Measurements from ENCODE around the gene GPRC5A.

The GPRC5A gene

DNA sequence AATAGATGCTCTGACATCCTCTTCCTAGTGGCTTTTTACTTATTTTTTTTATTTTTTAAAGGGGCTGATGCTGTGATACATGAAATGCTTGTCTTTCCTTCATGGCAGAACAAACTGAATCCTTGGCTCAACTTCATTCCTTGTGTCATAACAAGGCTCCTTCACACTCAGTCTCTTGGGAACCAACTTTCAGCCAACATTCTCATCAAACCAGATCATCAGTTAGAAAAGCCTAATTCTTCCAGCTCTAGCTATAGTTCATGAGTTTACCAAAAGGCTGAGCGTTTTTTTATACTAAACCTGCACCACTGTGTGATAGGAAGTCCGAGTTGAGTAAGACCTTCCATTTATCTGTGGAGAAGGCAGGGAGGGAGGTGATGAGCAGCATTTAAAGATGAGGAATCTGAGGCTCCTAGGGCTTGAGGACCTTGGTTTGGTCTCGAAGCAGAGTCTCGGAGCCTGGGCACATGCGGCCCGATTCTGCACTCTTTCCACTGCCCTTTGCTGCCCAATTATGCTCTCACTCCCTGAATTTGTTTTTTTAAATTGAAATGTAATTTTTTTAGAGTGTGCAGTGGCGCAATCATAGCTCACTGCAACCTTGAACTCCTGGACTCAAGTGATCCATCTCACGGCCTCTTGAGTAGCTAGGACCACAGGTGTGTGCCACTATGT lies 52.4 kb downstream of the GPRC5A start:
- H2AFZ ChIP-seq (ENCODE audit: low read depth, low read length): no peak overlapping the region

DNA sequence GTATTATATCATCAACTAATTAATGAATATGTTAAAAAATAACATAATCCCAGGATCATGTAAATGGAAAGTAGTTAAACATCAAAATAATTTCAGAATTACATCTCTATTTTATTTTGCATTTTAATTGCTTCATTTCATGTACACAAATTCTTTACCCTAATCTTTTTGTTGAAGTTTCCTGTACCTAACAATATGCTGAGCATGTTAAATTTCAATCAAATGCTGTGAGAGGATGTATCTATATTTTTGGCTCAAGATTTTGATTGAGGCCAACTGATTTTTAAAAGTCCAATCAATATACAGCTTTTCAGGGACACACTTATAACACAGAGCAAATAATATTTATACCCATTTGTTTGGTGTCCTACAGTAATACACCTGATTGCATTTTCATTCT lies 54.2 kb downstream of the GPRC5A start:
- H2AFZ ChIP-seq (ENCODE audit: low read depth, low read length): no peak overlapping the region
- no peaks in the 10 kb centered on the region for H3K36me3 ChIP-seq (ENCODE audit: insufficient read depth, low read length)
- no peaks in the 10 kb centered on the region for H3K4me1 ChIP-seq (ENCODE audit: insufficient read depth, low read length)
- no peak overlapping the region for H3K4me3 ChIP-seq (ENCODE audit: low read length)
- H3K9me3 ChIP-seq (ENCODE audit: low read length): no peaks in the 10 kb centered on the region
- peaks cover 3% of the 10 kb centered on the region for H3K27me3 ChIP-seq (ENCODE audit: insufficient read depth, low read length)

More for the DNA sequence above, 52.4 kb downstream of the GPRC5A start:
- Histone ChIP-seq H3K4me1 (ENCODE audit: insufficient read depth, low read length) (no peaks in the 10 kb centered on the region), H3K36me3 (ENCODE audit: insufficient read depth, low read length) (no peaks in the 10 kb centered on the region), H3K27me3 (ENCODE audit: insufficient read depth, low read length) (peaks cover 3% of the 10 kb centered on the region), H3K9me3 (ENCODE audit: low read length) (no peaks in the 10 kb centered on the region), H3K4me3 (ENCODE audit: low read length) (no peak overlapping the region)

DNA sequence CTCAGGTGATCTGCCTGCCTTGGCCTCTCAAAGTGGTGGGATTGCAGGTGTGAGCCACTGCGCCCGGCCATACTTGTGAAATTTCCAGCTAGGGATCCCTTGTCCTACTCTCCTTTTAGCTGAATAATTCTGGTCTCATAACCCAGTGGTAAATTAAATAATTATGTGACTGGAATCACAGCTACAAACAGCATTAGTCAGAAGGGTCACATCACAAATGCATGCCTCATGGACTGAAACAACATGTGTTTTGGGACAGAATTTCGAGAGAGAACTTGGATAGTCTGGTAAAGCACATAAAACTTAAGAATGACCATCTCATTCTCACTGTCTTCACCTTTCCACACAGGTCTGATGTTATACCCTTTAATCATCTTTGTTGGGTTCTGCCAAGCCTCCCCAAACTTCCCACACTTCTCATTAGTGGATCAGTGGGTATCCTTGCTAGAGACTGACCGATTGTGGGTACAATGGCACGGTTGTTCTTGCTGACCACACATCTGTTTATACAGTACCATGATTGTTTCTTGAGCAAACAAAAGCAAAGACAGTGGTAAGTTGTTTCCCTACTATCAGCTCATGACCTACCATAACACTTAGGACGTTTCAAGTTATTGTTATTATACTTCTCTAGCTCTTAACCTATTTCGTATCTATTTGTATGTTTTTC lies 55.5 kb downstream of the GPRC5A start:
- Histone ChIP-seq H3K27me3 (ENCODE audit: insufficient read depth, low read length) (peaks cover 3% of the 10 kb centered on the region), H3K4me3 (ENCODE audit: low read length) (no peak overlapping the region), H3K36me3 (ENCODE audit: insufficient read depth, low read length) (no peaks in the 10 kb centered on the region), H3K4me1 (ENCODE audit: insufficient read depth, low read length) (no peaks in the 10 kb centered on the region), H3K9me3 (ENCODE audit: low read length) (no peaks in the 10 kb centered on the region), H2AFZ (ENCODE audit: low read depth, low read length) (no peak overlapping the region)

DNA sequence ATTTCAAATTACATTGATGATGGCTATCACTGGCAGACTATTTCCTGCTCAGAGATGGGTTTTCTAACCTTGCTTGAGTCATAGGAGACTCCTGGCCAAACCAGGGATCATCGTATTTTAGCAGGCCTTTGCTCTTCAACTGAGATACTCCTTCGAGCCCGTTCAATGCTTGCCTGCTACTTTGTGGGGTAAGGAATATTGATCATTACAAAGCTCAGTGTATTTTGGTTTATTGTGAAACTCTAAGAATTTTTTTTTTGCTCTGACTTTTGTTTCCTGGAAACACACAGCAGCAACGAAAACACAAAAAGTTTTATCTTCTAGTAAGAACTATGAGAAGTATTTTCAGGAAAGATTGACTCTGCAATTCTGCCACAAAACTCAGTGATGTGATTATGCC lies 56.5 kb downstream of the GPRC5A start:
- Histone ChIP-seq H2AFZ (ENCODE audit: low read depth, low read length) (no peak overlapping the region), H3K36me3 (ENCODE audit: insufficient read depth, low read length) (no peaks in the 10 kb centered on the region), H3K27me3 (ENCODE audit: insufficient read depth, low read length) (peaks cover 3% of the 10 kb centered on the region), H3K9me3 (ENCODE audit: low read length) (no peaks in the 10 kb centered on the region), H3K4me3 (ENCODE audit: low read length) (no peak overlapping the region), H3K4me1 (ENCODE audit: insufficient read depth, low read length) (no peaks in the 10 kb centered on the region)

DNA sequence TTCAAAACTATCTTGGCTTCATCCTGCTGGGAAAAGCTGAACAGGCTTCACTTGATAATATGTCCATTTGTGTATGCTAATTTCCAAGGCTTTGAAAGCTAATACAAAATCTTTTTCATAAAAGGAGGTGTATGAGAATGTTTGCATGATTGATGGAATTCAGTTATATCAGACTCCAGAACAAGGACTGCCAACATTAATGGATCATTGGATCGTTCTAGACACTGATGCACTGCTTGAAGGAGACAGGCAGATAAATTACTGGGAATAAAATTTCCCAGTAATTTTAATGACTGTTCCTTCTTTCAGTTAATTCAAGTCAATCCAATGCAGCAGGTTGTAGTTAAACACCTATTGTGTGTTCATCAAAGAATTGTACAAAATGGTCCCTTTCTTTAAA lies 60.1 kb downstream of the GPRC5A start:
- H3K4me1 ChIP-seq (ENCODE audit: insufficient read depth, low read length): no peaks in the 10 kb centered on the region
- H3K9me3 ChIP-seq (ENCODE audit: low read length): no peaks in the 10 kb centered on the region
- no peak overlapping the region for H3K4me3 ChIP-seq (ENCODE audit: low read length)
- H2AFZ ChIP-seq (ENCODE audit: low read depth, low read length): no peak overlapping the region
- no peaks in the 10 kb centered on the region for H3K36me3 ChIP-seq (ENCODE audit: insufficient read depth, low read length)
- peaks cover 7% of the 10 kb centered on the region for H3K27me3 ChIP-seq (ENCODE audit: insufficient read depth, low read length)

DNA sequence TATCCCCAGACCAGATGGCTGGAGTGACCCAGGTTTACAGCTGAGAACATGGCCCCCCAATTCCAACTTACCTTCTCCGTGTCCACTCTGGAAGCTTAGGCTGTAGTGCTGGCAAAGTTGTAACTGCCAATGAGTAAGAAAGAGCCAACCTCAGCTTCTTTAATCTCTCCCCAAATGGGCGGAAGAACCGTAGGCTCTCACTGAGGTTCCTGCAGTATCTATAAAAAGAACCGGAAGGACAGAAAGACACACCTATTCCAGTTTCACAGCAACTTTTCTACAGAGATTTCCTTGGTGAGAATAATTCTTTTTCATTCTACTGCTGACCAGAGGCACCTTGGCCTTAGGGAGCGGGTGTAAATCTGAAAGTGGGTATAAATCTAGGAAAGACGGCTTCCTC lies 60.7 kb downstream of the GPRC5A start, which contains the start of gene GPRC5D:
TSS of gene GPRC5D (minus strand) at position 135 of the 400 bp plus-strand sequence. CDS start 1,786 bp downstream, outside the sequence.
- Histone ChIP-seq H3K27me3 (ENCODE audit: insufficient read depth, low read length) (peaks cover 7% of the 10 kb centered on the region), H3K36me3 (ENCODE audit: insufficient read depth, low read length) (no peaks in the 10 kb centered on the region), H3K4me3 (ENCODE audit: low read length) (no peak within 1 kb of the TSS), H3K9me3 (ENCODE audit: low read length) (no peaks in the 10 kb centered on the region), H3K4me1 (ENCODE audit: insufficient read depth, low read length) (no peaks in the 10 kb centered on the region), H2AFZ (ENCODE audit: low read depth, low read length) (no peak within 1 kb of the TSS)

DNA sequence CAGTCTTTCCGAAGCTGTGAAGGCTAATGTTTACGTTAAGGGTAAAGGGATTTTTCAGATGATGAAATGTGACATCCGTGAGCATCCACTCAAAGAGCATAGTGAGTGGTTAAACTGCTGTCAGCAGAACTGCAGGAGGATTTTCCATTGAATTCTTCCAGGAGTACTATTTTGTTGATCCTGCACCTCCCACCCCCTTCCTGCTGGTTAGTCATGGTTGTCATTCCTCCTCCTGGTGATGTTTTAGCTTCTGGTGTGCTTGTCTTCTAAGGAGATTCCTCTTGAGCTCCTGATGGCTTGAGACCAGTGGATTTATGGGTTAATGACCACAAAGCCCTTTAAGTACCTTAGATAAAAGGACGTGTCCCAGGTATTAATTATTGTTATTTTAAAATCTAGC lies 63.0 kb downstream of the GPRC5A start:
- Histone ChIP-seq H2AFZ (ENCODE audit: low read depth, low read length) (no peak overlapping the region), H3K27me3 (ENCODE audit: insufficient read depth, low read length) (peaks cover 7% of the 10 kb centered on the region), H3K9me3 (ENCODE audit: low read length) (no peaks in the 10 kb centered on the region), H3K36me3 (ENCODE audit: insufficient read depth, low read length) (no peaks in the 10 kb centered on the region), H3K4me1 (ENCODE audit: insufficient read depth, low read length) (no peaks in the 10 kb centered on the region), H3K4me3 (ENCODE audit: low read length) (no peak overlapping the region)

DNA sequence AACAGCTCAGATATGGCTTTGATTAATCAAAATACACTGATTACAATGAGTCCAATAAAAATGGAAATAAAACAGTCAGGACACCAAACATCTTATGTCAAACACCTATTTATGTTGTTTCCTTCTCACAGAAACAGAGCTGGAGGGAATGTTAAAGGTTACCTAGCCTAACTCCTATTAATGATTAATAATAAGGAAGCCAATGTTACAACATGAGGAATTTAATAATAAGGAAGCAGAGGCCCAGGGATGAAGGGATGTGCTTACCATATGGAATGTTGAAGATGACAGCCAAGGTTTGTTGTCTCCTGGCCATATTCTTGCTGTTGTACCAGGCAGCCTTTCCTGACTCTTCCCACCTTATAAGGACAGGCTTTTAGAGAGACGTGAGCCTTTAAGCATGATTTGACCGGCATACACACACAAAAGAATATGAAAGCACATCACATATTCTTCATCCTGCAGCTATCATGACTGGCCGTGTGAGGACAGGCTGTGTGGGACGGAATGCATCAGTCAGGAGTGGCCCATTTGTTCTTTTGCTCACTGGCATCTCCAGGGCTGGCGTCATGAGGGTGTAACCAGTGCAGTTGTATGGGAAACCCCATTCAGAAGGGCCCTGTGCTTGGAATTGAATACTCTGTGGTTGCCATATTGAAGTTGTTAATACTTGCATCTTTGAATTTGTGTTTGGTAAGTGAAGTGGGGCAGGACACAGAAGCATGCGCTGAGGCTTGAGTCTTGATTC lies 63.7 kb downstream of the GPRC5A start:
- Histone ChIP-seq H3K4me1 (ENCODE audit: insufficient read depth, low read length) (no peaks in the 10 kb centered on the region), H3K4me3 (ENCODE audit: low read length) (no peak overlapping the region), H2AFZ (ENCODE audit: low read depth, low read length) (no peak overlapping the region), H3K9me3 (ENCODE audit: low read length) (no peaks in the 10 kb centered on the region), H3K27me3 (ENCODE audit: insufficient read depth, low read length) (peaks cover 7% of the 10 kb centered on the region), H3K36me3 (ENCODE audit: insufficient read depth, low read length) (no peaks in the 10 kb centered on the region)

DNA sequence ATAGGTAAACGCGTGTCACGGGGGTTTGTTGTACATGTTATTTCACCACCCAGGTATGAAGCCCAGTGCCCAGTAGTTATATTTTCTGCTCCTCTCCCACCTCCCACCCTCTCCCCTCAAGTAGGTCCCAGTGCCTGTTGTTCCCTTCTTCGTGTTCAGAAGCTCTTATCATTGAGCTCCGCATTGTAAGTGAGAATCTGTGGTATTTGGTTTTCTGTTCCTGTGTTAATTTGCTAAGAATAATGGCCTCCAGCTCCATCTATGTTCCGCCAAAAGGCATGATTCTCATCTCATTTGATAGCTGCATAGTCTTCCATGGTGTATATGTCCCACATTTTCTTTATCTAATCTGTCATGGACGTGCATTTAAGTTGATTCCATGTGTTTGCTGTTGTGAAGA lies 67.5 kb downstream of the GPRC5A start:
- Histone ChIP-seq H3K27me3 (ENCODE audit: insufficient read depth, low read length) (peaks cover 7% of the 10 kb centered on the region), H2AFZ (ENCODE audit: low read depth, low read length) (no peak overlapping the region), H3K4me3 (ENCODE audit: low read length) (no peak overlapping the region), H3K36me3 (ENCODE audit: insufficient read depth, low read length) (no peaks in the 10 kb centered on the region), H3K9me3 (ENCODE audit: low read length) (no peaks in the 10 kb centered on the region), H3K4me1 (ENCODE audit: insufficient read depth, low read length) (no peaks in the 10 kb centered on the region)

DNA sequence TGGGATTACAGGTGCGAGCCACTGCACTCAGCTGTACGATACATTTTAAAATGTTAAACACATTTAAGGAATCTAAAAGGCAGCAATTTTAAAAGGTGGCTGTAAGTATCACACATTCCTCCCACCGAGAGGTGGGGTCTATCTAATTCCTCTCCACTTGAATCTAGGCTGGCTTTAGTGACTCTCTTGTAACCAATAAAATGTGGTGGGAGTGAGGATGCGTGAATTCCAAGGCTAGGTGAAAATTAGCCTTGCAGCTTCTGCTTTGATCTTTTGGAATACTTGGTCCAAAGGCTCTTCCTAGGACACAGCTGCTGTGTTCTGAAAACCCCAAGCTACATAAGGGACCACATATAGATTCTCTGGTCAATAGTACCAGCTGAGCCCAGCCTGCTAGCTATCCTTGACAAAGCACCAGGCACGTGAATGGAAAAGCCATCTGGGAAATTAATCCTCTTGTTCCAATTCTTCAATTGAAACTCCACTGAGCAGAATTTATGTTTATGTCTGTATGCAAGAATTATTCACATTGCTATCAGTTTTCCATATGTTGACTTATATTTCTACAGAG lies 69.4 kb downstream of the GPRC5A start:
- Histone ChIP-seq H3K9me3 (ENCODE audit: low read length) (no peaks in the 10 kb centered on the region), H3K4me1 (ENCODE audit: insufficient read depth, low read length) (no peaks in the 10 kb centered on the region), H3K4me3 (ENCODE audit: low read length) (no peak overlapping the region), H3K27me3 (ENCODE audit: insufficient read depth, low read length) (no peaks in the 10 kb centered on the region), H2AFZ (ENCODE audit: low read depth, low read length) (no peak overlapping the region), H3K36me3 (ENCODE audit: insufficient read depth, low read length) (no peaks in the 10 kb centered on the region)

DNA sequence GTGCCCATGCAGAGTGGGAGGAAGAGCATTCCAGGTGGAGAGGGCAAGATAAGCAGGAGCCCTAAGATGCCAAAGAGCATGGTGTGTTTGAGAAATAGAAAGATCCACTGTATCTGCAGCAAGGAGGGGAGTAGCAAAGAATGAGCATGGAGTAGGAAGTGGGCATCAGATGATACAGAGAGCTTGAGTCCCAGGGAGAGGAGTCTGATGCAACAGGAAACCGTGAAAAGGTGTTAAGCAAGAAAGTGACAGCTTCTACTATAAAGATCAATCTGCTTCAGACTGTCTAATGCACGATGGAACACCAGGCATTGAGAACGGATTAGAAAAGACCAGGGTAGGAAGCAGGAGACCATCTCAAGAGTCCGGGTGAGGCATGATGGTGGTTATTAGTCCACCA lies 72.9 kb downstream of the GPRC5A start:
- H3K9me3 ChIP-seq (ENCODE audit: low read length): no peaks in the 10 kb centered on the region
- H3K36me3 ChIP-seq (ENCODE audit: insufficient read depth, low read length): no peaks in the 10 kb centered on the region
- no peak overlapping the region for H2AFZ ChIP-seq (ENCODE audit: low read depth, low read length)
- H3K4me1 ChIP-seq (ENCODE audit: insufficient read depth, low read length): no peaks in the 10 kb centered on the region
- no peaks in the 10 kb centered on the region for H3K27me3 ChIP-seq (ENCODE audit: insufficient read depth, low read length)
- no peak overlapping the region for H3K4me3 ChIP-seq (ENCODE audit: low read length)

DNA sequence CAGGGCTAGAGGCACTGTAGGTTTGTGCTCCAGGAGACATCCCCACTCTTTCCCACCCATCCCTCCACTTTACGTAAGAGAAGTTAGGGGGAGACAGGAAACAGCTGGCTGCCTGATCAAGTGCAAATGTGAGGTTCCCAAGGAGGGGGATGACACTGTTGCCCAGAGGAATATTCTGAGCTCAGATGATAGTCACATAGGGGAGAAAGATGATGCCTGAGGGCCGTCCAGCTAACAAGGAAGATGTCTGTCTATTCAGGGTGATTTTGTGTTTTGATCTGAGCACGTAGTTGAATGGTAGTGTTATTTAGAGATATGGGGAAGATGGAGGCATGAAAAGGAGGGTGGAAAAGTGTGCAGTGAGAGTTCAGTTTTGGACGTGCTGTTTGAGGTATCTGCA lies 74.5 kb downstream of the GPRC5A start:
- no peaks in the 10 kb centered on the region for H3K9me3 ChIP-seq (ENCODE audit: low read length)
- H3K4me3 ChIP-seq (ENCODE audit: low read length): no peak overlapping the region
- H3K4me1 ChIP-seq (ENCODE audit: insufficient read depth, low read length): no peaks in the 10 kb centered on the region
- no peaks in the 10 kb centered on the region for H3K36me3 ChIP-seq (ENCODE audit: insufficient read depth, low read length)
- H3K27me3 ChIP-seq (ENCODE audit: insufficient read depth, low read length): no peaks in the 10 kb centered on the region
- no peak overlapping the region for H2AFZ ChIP-seq (ENCODE audit: low read depth, low read length)

Measured in neuron (in vitro differentiated cells).